MM.1S (cell line): ENCODE data around the gene BCL3.

Source experiments
- EZH2 ChIP-seq: fragments of 300-600 bp; sonication (generic); optimal IDR thresholded peaks from 2 replicates; pipeline ENCODE3; 2017; ENCODE audit warnings: low read depth, mild to moderate bottlenecking, antibody characterized with exemption, low read length, mixed read lengths
- EZH2phosphoT487 ChIP-seq: fragments of 300-600 bp; sonication (generic); IDR thresholded peaks from 2 replicates; pipeline ENCODE4 v1.6.1; 2018; ENCODE audit warnings: antibody characterized with exemption, low read length
- TF ChIP-seq, protein P1 (sequence below): fragments of 300-600 bp; sonication (generic); IDR thresholded peaks from 2 replicates; pipeline ENCODE4 v1.5.1; 2016; ENCODE audit warnings: antibody characterized with exemption, low read length, mixed read lengths

DNA sequence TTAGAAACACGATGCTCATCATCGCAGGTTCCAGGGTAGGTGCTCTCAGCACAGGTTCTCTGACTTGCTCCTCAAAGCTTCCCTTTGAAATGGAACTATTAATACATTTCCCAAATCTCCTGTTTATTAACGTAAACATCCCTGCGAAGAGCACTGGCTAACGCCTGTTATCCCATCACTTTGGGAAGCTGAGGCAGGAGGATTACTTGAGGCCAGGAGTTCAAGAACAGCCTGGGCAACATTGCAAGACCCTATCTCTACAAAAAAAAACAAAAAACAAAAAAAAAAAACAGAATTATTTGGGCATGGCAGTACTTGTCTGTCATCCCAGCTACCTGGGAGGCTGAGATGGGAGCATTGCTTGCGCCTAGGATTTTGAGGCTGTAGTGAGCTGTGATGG is 30.9 kb upstream of the BCL3 start:
- no peak for TF ChIP-seq EZH2
- TF ChIP-seq, protein P1, sequence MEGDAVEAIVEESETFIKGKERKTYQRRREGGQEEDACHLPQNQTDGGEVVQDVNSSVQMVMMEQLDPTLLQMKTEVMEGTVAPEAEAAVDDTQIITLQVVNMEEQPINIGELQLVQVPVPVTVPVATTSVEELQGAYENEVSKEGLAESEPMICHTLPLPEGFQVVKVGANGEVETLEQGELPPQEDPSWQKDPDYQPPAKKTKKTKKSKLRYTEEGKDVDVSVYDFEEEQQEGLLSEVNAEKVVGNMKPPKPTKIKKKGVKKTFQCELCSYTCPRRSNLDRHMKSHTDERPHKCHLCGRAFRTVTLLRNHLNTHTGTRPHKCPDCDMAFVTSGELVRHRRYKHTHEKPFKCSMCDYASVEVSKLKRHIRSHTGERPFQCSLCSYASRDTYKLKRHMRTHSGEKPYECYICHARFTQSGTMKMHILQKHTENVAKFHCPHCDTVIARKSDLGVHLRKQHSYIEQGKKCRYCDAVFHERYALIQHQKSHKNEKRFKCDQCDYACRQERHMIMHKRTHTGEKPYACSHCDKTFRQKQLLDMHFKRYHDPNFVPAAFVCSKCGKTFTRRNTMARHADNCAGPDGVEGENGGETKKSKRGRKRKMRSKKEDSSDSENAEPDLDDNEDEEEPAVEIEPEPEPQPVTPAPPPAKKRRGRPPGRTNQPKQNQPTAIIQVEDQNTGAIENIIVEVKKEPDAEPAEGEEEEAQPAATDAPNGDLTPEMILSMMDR, result no peak
- no peak for TF ChIP-seq EZH2phosphoT487
